Gastrocnemius medialis (tissue), 4 donors: ENCODE results near the gene VPS4B. TPM values are rescaled to one million over a fixed set of nuclear protein-coding genes. Genes with fewer than 3 reads are reported as not detected.
"Not testable (repeated sequence)": the region's sequence is repeated elsewhere in the genome, so short reads cannot be mapped to it uniquely, and the experiment has no call there.

Experiments used
- ATAC-seq, 2 donors: fragments of 150-250 bp; one replicate each; pipeline ENCODE4 v1.9.1; 2016
- DNase-seq, 2 donors: peaks; one replicate each; pipeline ENCODE4 v3.0.0-alpha.2; 2019
- H3K27ac ChIP-seq, 4 donors: fragments of 200-600 bp; sonication (generic); 1 replicate in 1 of 4; 2 replicates in 3 of 4; pipeline ENCODE4 v1.5.1; 2016 to 2018; ENCODE audit warnings: mild to moderate bottlenecking in 2 of 4, moderate library complexity in 1 of 4
- H3K27me3 ChIP-seq, 3 donors: fragments of 200-600 bp; sonication (generic) in 2 of 3; 1 replicate in 1 of 3; 2 replicates in 2 of 3; pipeline versions ENCODE4 v1.5.1 to v1.6.0; 2016 to 2019; ENCODE audit warnings: mild to moderate bottlenecking in 1 of 3, moderate library complexity in 1 of 3
- H3K36me3 ChIP-seq, 2 donors: fragments of 200-600 bp; sonication (generic) in 1 of 2; one replicate each; pipeline ENCODE4 v1.5.1; 2017 to 2018
- H3K4me1 ChIP-seq, 2 donors: fragments of 200-600 bp; sonication (generic) in 1 of 2; one replicate each; pipeline ENCODE4 v1.5.1; 2016 to 2017; ENCODE audit warnings: mild to moderate bottlenecking in 2 of 2
- H3K4me3 ChIP-seq, 4 donors: fragments of 200-600 bp; sonication (generic) in 3 of 4; 1 replicate in 1 of 4; 2 replicates in 3 of 4; pipeline ENCODE4 v1.5.1; 2016 to 2019; ENCODE audit warnings: mild to moderate bottlenecking in 2 of 4
- H3K9me3 ChIP-seq, 3 donors: fragments of 200-600 bp; sonication (generic) in 2 of 3; 1 replicate in 1 of 3; 2 replicates in 2 of 3; pipeline ENCODE4 v1.5.1; 2016 to 2019
- POLR2A ChIP-seq, 2 donors: fragments of 450-650 bp; IDR thresholded peaks; one replicate each; pipeline ENCODE4 v1.6.1; 2017; ENCODE audit warnings: antibody characterized with exemption in 2 of 2, mild to moderate bottlenecking in 2 of 2, moderate library complexity in 2 of 2
- in situ Hi-C, 4 donors: fragments of 200-750 bp; cut with MboI; loops; one replicate each; pipeline versions ENCODE4 v1.15.0 to v1.8.0; 2017; ENCODE audit warnings: low sequenced_read_pairs in 4 of 4
- intact Hi-C: fragments of 100-400 bp; cut with DNase I; formaldehyde crosslinking; loops from one replicate; pipeline ENCODE4 v1.15.1; 2023; ENCODE audit warnings: low total_unique reads
- total RNA-seq, 4 donors: library from RNA; depleted of rRNA; stranded (reverse); fragments of >200 nt; gene quantifications; one replicate each; pipeline versions ENCODE4 v1.1.0 to v1.2.3, GENCODE V29; 2016
- TF ChIP-seq, protein P1 (sequence below), 5 experiments: fragments of 450-650 bp in 3 of 5; fragments of 200-600 bp in 2 of 5; sonication (generic) in 2 of 5; IDR thresholded peaks in 4 of 5; conservative IDR thresholded peaks in 1 of 5; 1 replicate in 4 of 5; 2 replicates in 1 of 5; pipeline ENCODE4 v1.5.1; 2016 to 2019; ENCODE audit warnings: antibody characterized with exemption in 5 of 5, mild to moderate bottlenecking in 3 of 5, moderate library complexity in 3 of 5

The VPS4B gene
- total RNA-seq, 4 donors from 2014 or later = 13.4 to 18.2 (median 16.0) TPM

DNA sequence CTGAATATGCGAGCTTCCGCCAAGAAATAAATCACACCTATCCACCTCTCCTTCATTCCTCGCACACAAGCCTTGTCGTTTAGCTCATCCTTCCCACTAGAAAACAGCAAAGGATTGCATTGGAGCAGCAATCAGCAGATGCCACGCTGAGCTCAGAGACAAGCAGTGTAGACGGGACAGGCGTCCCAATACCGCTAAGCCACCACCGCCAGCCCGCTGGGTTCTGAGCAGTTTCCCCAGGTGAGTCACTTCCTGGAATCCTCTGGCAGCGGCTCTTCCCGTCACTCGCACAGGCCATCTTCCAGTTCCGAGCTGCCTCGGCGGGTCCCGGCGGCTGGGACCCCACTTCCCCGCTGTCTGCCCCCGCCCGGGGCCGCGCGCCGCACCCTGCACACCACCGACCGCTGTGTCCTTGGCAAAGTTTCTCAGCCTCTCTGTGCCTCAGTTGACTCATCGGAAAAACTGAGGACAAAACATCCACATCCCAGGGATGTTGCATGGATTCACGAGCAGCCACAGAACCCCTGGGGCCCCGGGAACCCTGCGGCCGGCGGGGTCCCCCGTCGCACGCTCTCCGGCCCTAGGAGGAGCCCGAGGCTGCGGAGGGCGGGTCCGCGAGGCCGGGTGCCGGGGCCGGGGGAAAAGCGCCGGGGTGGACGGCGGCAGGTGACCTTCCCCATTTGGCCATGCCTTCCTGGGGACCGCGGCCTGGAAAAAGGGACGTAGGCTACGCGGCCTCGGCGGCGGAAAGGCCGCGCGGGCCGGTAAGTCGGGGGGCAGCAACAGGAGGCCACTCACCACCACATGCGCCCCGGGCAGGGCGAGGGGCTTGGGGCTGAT, 55.8 kb downstream of the VPS4B start:
- Histone ChIP-seq H3K9me3 (no peaks in the 10 kb centered on the region), H3K36me3 (peaks cover 0 to 10% of the 10 kb centered on the region in 2 donors), H3K4me1 (peaks cover 19 to 21% of the 10 kb centered on the region in 2 donors), H3K27me3 (no peaks in the 10 kb centered on the region), H3K27ac (peak overlapping the region; percentile 90 to 99 (median 97)), H3K4me3 (peak overlapping the region; percentile 81 to 95 (median 90))
- ATAC-seq (peak; percentile 67 to 69), DNase-seq (peak; percentile 43 to 62)
- in situ Hi-C loops (loop anchor here in 2 of 4 donors (5.0 to 10.0 kb wide), 2 partner anchors 56 to 58 kb away; partner anchors contain the start of gene VPS4B (in 2 of the 2)), intact Hi-C loops (loop anchor here (1.0 to 5.0 kb wide), 6 partner anchors 46 to 1179 kb away; partner anchors contain the start of genes PHLPP1, PIGN, RELCH and VPS4B)
- TF ChIP-seq POLR2A (IDR thresholded peaks at IDR 0.05) = no peak
- TF ChIP-seq, protein P1, sequence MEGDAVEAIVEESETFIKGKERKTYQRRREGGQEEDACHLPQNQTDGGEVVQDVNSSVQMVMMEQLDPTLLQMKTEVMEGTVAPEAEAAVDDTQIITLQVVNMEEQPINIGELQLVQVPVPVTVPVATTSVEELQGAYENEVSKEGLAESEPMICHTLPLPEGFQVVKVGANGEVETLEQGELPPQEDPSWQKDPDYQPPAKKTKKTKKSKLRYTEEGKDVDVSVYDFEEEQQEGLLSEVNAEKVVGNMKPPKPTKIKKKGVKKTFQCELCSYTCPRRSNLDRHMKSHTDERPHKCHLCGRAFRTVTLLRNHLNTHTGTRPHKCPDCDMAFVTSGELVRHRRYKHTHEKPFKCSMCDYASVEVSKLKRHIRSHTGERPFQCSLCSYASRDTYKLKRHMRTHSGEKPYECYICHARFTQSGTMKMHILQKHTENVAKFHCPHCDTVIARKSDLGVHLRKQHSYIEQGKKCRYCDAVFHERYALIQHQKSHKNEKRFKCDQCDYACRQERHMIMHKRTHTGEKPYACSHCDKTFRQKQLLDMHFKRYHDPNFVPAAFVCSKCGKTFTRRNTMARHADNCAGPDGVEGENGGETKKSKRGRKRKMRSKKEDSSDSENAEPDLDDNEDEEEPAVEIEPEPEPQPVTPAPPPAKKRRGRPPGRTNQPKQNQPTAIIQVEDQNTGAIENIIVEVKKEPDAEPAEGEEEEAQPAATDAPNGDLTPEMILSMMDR (IDR thresholded peaks at IDR 0.05 in 4 of 5, conservative IDR thresholded peaks at IDR 0.05 in 1 of 5) = no peak

- TF ChIP-seq, protein P1 (IDR thresholded peaks at IDR 0.05 in 4 of 5, conservative IDR thresholded peaks at IDR 0.05 in 1 of 5) = no peak
- no peak for TF ChIP-seq POLR2A (IDR thresholded peaks at IDR 0.05)
- in situ Hi-C loops (loop anchor here in 2 of 4 donors (5.0 to 10.0 kb wide), 2 partner anchors 56 to 59 kb away; partner anchors contain the start of gene VPS4B (in 2 of the 2)), intact Hi-C loops (loop anchor here (1.0 to 5.0 kb wide), 4 partner anchors 45 to 1179 kb away; partner anchors contain the start of genes PIGN and RELCH)
- Histone ChIP-seq H3K36me3 (peaks cover 0 to 14% of the 10 kb centered on the region in 2 donors), H3K27me3 (no peaks in the 10 kb centered on the region), H3K27ac (peak overlapping the region; percentile 90 to 99 (median 97)), H3K4me3 (peak overlapping the region; percentile 81 to 95 (median 90)), H3K4me1 (peaks cover 19 to 21% of the 10 kb centered on the region in 2 donors), H3K9me3 (no peaks in the 10 kb centered on the region)
- DNase-seq (no peak), ATAC-seq (no peak)
These were observed 56.4 kb downstream of the VPS4B start for GRCh38 chr18:63365876-63366212.

- Histone ChIP-seq H3K27me3 (no peaks in the 10 kb centered on the region), H3K9me3 (no peaks in the 10 kb centered on the region), H3K27ac (no peak overlapping the region), H3K4me1 (peaks cover 19% of the 10 kb centered on the region in 2 donors), H3K36me3 (peaks cover 0 to 28% of the 10 kb centered on the region in 2 donors), H3K4me3 (no peak overlapping the region)
- intact Hi-C loops (no loop called here), in situ Hi-C loops (loop anchor here in 2 of 4 donors (5.0 to 10.0 kb wide), 2 partner anchors 61 to 73 kb away; partner anchors contain the start of gene VPS4B (in 1 of the 2))
- TF ChIP-seq POLR2A (IDR thresholded peaks at IDR 0.05) = no peak
- TF ChIP-seq, protein P1 (IDR thresholded peaks at IDR 0.05 in 4 of 5, conservative IDR thresholded peaks at IDR 0.05 in 1 of 5) = no peak
- no peak for DNase-seq
- ATAC-seq = no peak
These were observed 58.3 kb downstream of the VPS4B start for GRCh38 chr18:63363951-63364350.

DNA sequence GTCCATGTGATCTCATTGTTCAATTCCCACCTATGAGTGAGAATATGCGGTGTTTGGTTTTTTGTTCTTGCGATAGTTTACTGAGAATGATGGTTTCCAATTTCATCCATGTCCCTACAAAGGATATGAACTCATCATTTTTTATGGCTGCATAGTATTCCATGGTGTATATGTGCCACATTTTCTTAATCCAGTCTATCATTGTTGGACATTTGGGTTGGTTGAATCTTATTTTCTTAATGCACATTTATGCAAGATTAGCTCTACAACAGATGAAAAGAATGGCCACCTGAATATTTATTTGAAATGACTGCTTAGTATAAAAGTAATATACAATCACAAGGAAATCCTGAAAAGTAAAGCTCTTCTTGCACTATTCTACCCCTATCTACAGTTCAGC, 58.9 kb downstream of the VPS4B start:
- peaks cover 14 to 16% of the 10 kb centered on the region in 2 donors for H3K4me1 ChIP-seq
- H3K27ac ChIP-seq, ATAC-seq, H3K27me3 ChIP-seq, H3K4me3 ChIP-seq, intact Hi-C loops, DNase-seq, H3K9me3 ChIP-seq: not testable (repeated sequence)
- in situ Hi-C loops = loop anchor here in 2 of 4 donors (5.0 to 10.0 kb wide), 2 partner anchors 61 to 74 kb away; partner anchors contain the start of gene VPS4B (in 1 of the 2)
- peaks cover 0 to 28% of the 10 kb centered on the region in 2 donors for H3K36me3 ChIP-seq
